Measurements from ENCODE around the gene POLR2L. TPM values are rescaled to one million over a fixed set of nuclear protein-coding genes. Genes with fewer than 3 reads are reported as not detected.

Gene POLR2L
- total RNA-seq, 1 donor from 2014 or later = 128 TPM

DNA sequence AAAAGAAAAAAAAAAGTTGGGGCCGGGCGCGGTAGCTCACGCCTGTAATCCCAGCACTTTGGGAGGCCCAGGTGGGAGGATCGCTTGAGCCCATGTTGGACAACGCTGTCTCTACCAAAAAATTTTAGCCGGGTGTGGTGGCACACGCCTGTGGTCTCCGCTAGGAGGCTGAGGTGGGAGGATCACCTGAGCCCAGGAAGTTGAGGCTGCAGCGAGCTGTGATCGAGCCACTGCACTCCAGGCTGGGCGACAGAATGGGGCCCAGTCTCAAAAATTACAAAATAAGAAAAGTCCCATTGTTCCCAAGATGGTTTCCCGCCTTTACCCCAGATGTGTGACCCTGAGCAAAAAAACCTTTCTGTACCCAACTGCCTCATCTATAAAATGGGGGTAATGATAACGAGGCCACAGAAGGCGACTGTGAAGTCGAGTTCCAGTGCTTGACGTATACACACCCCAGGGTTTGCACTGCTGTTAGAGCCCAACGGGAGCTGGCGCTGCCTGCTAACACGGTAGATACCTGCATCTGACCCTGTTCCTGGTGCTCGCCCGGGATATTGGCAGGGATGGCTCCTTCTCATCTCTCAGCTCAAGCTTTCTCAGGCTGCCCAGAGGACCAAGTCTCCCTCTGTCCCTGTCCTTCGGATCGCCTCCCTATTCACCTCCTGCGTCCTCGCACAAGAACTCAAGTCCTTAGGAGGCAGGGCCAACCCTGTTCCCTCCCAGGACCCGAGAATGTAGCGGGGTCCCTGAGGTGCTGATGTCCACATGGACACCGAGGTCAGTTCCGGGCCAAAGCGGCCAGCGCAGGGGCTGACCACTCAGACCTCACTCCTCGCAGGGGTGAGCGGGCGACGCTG, 33.7 kb downstream of the POLR2L start:
- Mint-ChIP-seq H3K27ac (ENCODE audit: unreplicated experiment) (peak overlapping the region; percentile 98), H3K27me3 (ENCODE audit: low read depth) (no peaks in the 10 kb centered on the region), H3K4me1 (peaks cover 27% of the 10 kb centered on the region), H3K36me3 (ENCODE audit: low read depth) (peaks cover 2% of the 10 kb centered on the region), H3K9me3 (no peaks in the 10 kb centered on the region), H3K4me3 (peak overlapping the region; percentile 97)
- no peak for DNase-seq (ENCODE audit: low read depth, low spot score)
- TF ChIP-seq, protein P1, sequence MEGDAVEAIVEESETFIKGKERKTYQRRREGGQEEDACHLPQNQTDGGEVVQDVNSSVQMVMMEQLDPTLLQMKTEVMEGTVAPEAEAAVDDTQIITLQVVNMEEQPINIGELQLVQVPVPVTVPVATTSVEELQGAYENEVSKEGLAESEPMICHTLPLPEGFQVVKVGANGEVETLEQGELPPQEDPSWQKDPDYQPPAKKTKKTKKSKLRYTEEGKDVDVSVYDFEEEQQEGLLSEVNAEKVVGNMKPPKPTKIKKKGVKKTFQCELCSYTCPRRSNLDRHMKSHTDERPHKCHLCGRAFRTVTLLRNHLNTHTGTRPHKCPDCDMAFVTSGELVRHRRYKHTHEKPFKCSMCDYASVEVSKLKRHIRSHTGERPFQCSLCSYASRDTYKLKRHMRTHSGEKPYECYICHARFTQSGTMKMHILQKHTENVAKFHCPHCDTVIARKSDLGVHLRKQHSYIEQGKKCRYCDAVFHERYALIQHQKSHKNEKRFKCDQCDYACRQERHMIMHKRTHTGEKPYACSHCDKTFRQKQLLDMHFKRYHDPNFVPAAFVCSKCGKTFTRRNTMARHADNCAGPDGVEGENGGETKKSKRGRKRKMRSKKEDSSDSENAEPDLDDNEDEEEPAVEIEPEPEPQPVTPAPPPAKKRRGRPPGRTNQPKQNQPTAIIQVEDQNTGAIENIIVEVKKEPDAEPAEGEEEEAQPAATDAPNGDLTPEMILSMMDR (conservative IDR thresholded peaks at IDR 0.05) = no peak

DNA sequence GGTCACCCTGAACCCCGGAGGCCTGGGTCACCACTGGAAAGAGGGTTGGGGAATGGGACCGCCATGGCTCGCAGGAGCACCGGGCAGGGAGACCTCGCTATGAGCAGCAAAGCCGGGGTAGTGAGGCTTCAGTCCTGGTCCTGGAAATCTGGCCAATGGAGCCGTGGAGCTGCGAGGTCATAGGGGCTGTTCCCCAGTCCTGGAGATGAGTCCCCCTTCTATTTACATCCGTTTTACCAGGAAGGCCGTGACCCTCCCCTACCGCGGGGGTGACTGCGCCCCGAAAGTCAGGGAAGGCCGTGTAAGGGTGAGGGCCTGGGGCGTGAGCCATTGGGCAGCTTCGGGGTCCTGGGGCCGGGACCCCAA, 37.7 kb downstream of the POLR2L start:
- Mint-ChIP-seq H3K27ac (ENCODE audit: unreplicated experiment) (no peak overlapping the region), H3K27me3 (ENCODE audit: low read depth) (no peaks in the 10 kb centered on the region)
- DNase-seq (ENCODE audit: low read depth, low spot score) = no peak

DNA sequence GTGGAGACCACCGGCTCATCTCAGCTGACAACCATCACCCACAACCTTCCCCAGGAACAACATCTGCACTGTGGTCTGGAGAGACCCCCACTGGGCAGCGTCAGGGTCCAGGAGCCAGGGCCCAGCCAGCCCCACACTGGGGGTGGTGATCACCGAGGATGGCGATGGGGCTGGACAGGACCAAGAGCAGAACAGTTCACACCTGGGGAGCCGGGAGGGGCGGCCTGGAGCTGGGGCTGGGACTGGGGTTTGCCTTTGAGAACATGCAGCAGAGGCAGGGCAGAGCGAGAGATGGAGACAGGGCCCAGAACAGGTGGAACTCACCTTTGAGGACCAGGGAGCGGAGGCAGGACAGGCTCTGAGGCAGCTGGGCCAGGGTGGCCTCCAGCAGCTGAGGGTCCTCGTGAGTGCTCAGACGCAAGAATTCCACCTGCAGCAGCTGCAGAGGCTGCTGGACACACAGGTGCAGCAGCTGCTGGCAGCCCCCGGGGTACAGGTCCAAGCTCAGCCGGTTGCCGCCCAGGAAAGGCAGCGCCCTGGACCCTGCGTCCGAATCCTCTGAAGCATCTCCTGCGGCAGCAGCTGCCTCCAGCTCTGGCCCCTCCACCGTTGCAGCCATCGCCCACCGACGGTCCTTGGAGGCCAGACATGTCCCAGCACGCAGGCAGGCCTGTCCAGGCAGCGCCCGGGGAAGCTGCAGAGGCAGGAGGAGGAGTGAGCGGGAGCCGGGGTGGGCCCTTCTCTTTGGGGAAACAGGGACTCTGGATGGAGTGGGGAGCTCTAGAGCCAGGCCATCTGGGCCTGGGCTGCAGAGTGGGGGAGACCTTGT, 38.3 kb downstream of the POLR2L start:
- Mint-ChIP-seq H3K9me3 (no peaks in the 10 kb centered on the region), H3K27me3 (ENCODE audit: low read depth) (no peaks in the 10 kb centered on the region), H3K4me1 (peaks cover 11% of the 10 kb centered on the region), H3K4me3 (peak overlapping the region; percentile 84), H3K36me3 (ENCODE audit: low read depth) (no peaks in the 10 kb centered on the region), H3K27ac (ENCODE audit: unreplicated experiment) (no peak overlapping the region)
- DNase-seq (ENCODE audit: low read depth, low spot score) = no peak
- TF ChIP-seq, protein P1 (conservative IDR thresholded peaks at IDR 0.05) = no peak

More for the DNA sequence above, 37.7 kb downstream of the POLR2L start:
- Mint-ChIP-seq H3K9me3 (no peaks in the 10 kb centered on the region), H3K4me1 (peaks cover 13% of the 10 kb centered on the region), H3K4me3 (peak overlapping the region; percentile 84), H3K36me3 (ENCODE audit: low read depth) (no peaks in the 10 kb centered on the region)
- TF ChIP-seq, protein P1 (conservative IDR thresholded peaks at IDR 0.05) = no peak

DNA sequence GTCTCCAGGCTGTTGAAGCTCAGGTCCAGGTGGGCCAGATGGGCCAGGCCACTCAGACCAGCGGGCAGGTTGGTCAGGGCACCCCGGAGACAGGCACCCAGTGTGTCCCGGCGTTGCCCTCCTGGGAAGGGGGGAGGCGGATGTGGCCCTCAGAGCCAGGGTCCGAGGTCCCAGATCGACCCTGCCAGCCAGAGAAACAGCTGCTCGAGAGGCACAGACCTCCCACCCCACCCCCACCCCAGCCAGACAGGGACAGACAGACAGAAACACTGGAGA, 38.9 kb downstream of the POLR2L start:
- peaks cover 5% of the 10 kb centered on the region for H3K4me1 Mint-ChIP-seq
- DNase-seq (ENCODE audit: low read depth, low spot score) = no peak
- H3K27me3 Mint-ChIP-seq (ENCODE audit: low read depth) = no peaks in the 10 kb centered on the region
- H3K9me3 Mint-ChIP-seq = no peaks in the 10 kb centered on the region
- no peak overlapping the region for H3K4me3 Mint-ChIP-seq
- no peaks in the 10 kb centered on the region for H3K36me3 Mint-ChIP-seq (ENCODE audit: low read depth)
- TF ChIP-seq, protein P1 (conservative IDR thresholded peaks at IDR 0.05) = no peak
- H3K27ac Mint-ChIP-seq (ENCODE audit: unreplicated experiment) = no peak overlapping the region

DNA sequence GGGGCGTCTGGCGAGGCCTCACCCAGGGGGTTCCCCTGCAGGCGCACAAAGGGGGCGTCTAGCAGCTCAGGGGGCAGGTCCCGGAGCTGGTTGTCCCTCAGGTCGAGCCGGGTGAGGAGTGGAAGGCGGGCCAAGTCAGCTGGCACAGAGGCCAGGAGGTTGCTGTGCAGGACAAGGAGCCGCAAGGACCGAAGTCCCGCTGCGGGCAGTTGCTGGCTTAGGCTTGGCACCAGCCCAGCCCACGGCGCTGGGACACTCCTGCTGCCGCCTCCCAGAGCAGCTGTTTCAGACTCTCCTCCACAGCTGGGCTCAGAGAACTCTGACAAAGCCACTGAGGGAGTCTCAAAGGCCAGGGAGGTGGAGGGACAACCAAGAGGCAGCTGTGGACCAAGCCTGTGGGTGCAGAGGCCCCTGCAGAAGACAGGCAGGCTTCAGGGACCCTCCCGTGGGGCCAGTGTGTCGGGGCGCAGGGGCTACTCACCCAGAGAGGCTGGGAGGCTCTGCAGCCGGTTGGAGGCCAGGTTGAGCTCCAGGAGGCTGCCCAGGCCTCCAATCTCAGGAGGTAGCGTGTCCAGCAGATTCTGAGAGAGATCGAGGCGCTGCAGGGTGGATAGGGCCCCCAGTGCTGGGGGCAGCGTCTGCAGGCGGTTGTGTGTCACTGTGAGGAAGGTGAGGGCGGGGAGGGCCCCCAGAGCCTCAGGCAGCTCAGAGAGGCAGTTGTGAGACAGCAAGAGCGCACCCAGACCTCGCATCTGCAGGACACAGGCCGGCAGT, 39.4 kb downstream of the POLR2L start:
- H3K27me3 Mint-ChIP-seq (ENCODE audit: low read depth) = no peaks in the 10 kb centered on the region
- no peak for DNase-seq (ENCODE audit: low read depth, low spot score)
- peak overlapping the region; percentile 38 for H3K4me3 Mint-ChIP-seq
- H3K27ac Mint-ChIP-seq (ENCODE audit: unreplicated experiment) = no peak overlapping the region
- TF ChIP-seq, protein P1 (conservative IDR thresholded peaks at IDR 0.05) = no peak
- no peaks in the 10 kb centered on the region for H3K36me3 Mint-ChIP-seq (ENCODE audit: low read depth)
- no peaks in the 10 kb centered on the region for H3K9me3 Mint-ChIP-seq
- H3K4me1 Mint-ChIP-seq = peaks cover 3% of the 10 kb centered on the region
